ENCODE data around the gene EBNA1BP2.

GRCh38 chr1:43197343-43198127 is 25.4 kb upstream of the EBNA1BP2 start:
- TF ChIP-seq, protein P1, sequence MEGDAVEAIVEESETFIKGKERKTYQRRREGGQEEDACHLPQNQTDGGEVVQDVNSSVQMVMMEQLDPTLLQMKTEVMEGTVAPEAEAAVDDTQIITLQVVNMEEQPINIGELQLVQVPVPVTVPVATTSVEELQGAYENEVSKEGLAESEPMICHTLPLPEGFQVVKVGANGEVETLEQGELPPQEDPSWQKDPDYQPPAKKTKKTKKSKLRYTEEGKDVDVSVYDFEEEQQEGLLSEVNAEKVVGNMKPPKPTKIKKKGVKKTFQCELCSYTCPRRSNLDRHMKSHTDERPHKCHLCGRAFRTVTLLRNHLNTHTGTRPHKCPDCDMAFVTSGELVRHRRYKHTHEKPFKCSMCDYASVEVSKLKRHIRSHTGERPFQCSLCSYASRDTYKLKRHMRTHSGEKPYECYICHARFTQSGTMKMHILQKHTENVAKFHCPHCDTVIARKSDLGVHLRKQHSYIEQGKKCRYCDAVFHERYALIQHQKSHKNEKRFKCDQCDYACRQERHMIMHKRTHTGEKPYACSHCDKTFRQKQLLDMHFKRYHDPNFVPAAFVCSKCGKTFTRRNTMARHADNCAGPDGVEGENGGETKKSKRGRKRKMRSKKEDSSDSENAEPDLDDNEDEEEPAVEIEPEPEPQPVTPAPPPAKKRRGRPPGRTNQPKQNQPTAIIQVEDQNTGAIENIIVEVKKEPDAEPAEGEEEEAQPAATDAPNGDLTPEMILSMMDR (conservative IDR thresholded peaks at IDR 0.05 in 1 of 2, IDR thresholded peaks at IDR 0.05 in 1 of 2; ENCODE audit: extremely low read depth in 1 of 2, insufficient read depth in 1 of 2, low read depth in 1 of 2, low read length in 2 of 2) = no peak
- no peak for TF ChIP-seq EZH2 (IDR thresholded peaks at IDR 0.05; ENCODE audit: borderline replicate concordance, low read length)
